SJSA1 (cell line): ENCODE data around the gene ARIH2. TPM values are rescaled to one million over a fixed set of nuclear protein-coding genes. Genes with fewer than 3 reads are reported as not detected.

Experiments
- DNase-seq, 2 experiments: peaks; one replicate each; pipeline ENCODE4 v3.0.0-alpha.2; 2015 to 2020; ENCODE audit warnings: low spot score in 2 of 2, low read depth in 1 of 2
- H3K27ac ChIP-seq: fragments of 250-450 bp; sonication (Bioruptor Pico); 2 replicates; pipeline ENCODE4 v1.5.1; 2020; ENCODE audit warnings: mild to moderate bottlenecking, moderate library complexity
- H3K27me3 ChIP-seq: fragments of 250-450 bp; sonication (Bioruptor Pico); replicated peaks from 2 replicates; pipeline ENCODE4 v1.5.1; 2020; ENCODE audit warnings: mild to moderate bottlenecking, moderate library complexity
- H3K36me3 ChIP-seq: fragments of 250-450 bp; sonication (Bioruptor Pico); 2 replicates; pipeline ENCODE4 v1.5.1; 2020; ENCODE audit warnings: mild to moderate bottlenecking
- H3K4me1 ChIP-seq: fragments of 250-450 bp; sonication (Bioruptor Pico); replicated peaks from 2 replicates; pipeline ENCODE4 v1.6.1; 2021; ENCODE audit warnings: mild to moderate bottlenecking
- H3K4me3 ChIP-seq: fragments of 250-450 bp; sonication (Bioruptor Pico); 2 replicates; pipeline ENCODE4 v1.5.1; 2020; ENCODE audit warnings: mild to moderate bottlenecking
- H3K9me3 ChIP-seq: fragments of 250-450 bp; sonication (Bioruptor Pico); replicated peaks from 2 replicates; pipeline ENCODE4 v1.5.1; 2020; ENCODE audit warnings: mild to moderate bottlenecking
- total RNA-seq: library from RNA; depleted of rRNA; stranded (reverse); fragments of >200 nt; shearing (Covaris generic); gene quantifications from 2 replicates; pipeline ENCODE4 v1.2.3, GENCODE V29; 2014

The ARIH2 gene
- total RNA-seq, 1 experiment from 2014 or later = 85.5 TPM

- H3K36me3 ChIP-seq = peaks cover 62% of the 10 kb centered on the region
- no peak overlapping the region; the same call in 1 of the 2 replicates for H3K27ac ChIP-seq
- no peaks in the 10 kb centered on the region for H3K9me3 ChIP-seq
- DNase-seq = peak in 1 of 2 experiments; percentile 21
- peaks cover 37% of the 10 kb centered on the region for H3K4me1 ChIP-seq
- no peaks in the 10 kb centered on the region for H3K27me3 ChIP-seq
- H3K4me3 ChIP-seq = peak overlapping the region; percentile 96
These were observed 101.3 kb downstream of the ARIH2 start for GRCh38 chr3:49019941-49020329.

DNA sequence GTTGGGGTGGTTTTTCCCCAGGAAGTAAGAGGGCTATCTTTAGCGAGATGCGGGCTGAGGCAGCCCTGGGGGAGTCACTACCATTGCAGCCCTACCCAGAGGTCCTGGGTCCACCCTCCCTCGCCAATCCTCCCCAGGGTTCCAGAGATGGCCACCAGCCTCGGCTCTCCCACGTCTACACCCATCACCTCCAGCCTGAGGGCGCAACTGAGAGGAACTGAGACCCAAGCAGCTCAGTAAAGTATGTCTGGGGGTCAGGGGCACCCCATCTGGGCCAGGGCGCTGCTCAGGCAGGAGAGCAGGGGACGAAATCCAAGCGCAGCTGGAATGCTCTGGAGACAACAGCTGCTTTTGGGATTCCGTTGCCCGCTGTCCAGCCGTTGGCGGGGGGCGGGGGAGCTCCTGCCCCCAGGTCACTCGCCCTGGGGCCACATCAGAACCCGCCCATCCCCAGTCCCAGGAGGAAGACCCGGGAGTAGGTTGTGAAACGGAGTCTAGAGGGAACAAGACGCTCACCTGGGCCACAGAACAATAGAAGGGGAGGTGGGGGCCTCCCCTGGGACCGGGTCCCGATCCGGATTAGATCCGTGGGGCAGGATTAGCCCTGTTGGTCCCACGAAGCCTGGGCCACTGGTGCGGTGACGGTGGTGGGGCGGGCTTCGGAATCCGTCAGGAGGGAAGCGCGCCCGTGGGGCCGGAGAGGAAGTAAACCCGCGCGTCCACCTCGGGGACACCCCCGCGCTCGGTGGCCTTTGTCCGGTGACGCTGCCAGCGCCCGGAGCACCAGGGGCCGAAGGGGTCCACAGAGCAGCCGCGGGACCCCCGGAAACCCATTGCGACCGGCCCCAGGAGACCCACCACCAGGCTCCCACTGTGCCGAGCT is 101.9 kb downstream of the ARIH2 start:
- Histone ChIP-seq H3K36me3 (peaks cover 62% of the 10 kb centered on the region), H3K4me3 (peak overlapping the region; percentile 96), H3K4me1 (peaks cover 37% of the 10 kb centered on the region), H3K9me3 (no peaks in the 10 kb centered on the region), H3K27me3 (no peaks in the 10 kb centered on the region), H3K27ac (peak overlapping the region; percentile 98)
- peak in 1 of 2 experiments; percentile 54 for DNase-seq

GRCh38 chr3:49021213-49021812 is 102.7 kb downstream of the ARIH2 start:
- Histone ChIP-seq H3K27me3 (no peaks in the 10 kb centered on the region), H3K4me3 (peak overlapping the region; percentile 96), H3K36me3 (peaks cover 62% of the 10 kb centered on the region), H3K9me3 (no peaks in the 10 kb centered on the region), H3K27ac (peak overlapping the region; percentile 98), H3K4me1 (peaks cover 37% of the 10 kb centered on the region)
- peak; percentile 98 for DNase-seq

DNA sequence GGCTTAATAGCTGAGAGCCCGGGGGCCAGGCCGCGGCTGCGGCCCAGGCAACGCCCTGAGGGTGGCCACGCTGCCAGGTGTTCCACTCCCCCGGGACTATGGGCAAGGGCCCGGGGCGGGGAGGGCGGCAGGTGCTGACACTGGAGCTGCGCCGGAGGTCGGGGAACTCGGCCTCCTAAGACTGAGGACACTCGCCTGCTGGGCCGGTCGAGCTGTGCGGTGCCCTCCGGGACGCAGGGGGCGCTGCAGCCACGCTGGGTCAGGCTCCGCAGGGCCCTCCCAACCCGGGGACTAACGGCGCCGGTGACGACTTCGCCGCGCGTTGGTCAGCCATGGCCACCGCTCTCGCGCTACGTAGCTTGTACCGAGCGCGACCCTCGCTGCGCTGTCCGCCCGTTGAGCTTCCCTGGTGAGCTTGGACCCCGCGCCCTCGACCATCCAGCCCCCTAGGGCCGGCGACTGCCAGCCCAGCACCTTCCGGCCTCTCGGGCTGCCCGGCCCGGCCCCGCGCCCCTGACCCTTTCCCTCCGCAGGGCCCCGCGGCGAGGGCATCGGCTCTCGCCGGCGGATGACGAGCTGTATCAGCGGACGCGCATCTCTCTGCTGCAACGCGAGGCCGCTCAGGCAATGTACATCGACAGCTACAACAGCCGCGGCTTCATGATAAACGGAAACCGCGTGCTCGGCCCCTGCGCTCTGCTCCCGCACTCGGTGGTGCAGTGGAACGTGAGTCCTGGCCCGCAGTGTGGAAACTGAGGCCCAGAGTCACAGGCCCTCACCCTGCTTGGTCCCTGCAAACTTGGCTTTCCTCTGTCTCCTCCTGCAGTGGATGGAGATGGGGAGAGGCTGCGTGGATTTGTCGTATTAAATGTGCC is 103.4 kb downstream of the ARIH2 start, which contains the start of gene NDUFAF3:
NDUFAF3 (plus strand) TSS at position 309 of the 875 bp plus-strand sequence; CDS start at position 333, 24 bp downstream.
- peaks cover 38% of the 10 kb centered on the region for H3K4me1 ChIP-seq
- peak within 1 kb of the TSS; percentile 98 for H3K27ac ChIP-seq
- peaks cover 62% of the 10 kb centered on the region for H3K36me3 ChIP-seq
- peak; percentile 87 to 91 for DNase-seq
- H3K27me3 ChIP-seq = no peaks in the 10 kb centered on the region
- H3K9me3 ChIP-seq = no peaks in the 10 kb centered on the region
- H3K4me3 ChIP-seq = peak within 1 kb of the TSS; percentile 96

DNA sequence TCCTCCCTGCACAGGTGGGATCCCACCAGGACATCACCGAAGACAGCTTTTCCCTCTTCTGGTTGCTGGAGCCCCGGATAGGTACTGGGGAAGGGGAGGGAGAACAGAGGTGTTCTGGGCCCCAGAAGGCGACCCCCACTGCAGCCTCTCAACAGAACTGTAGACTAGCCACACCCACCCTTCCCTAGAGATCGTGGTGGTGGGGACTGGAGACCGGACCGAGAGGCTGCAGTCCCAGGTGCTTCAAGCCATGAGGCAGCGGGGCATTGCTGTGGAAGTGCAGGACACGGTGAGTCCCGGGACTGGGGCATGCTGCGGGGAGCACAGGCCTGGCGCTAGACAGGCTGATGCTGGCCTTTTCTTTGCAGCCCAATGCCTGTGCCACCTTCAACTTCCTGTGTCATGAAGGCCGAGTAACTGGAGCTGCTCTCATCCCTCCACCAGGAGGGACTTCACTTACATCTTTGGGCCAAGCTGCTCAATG is 104.1 kb downstream of the ARIH2 start:
- peaks cover 35% of the 10 kb centered on the region for H3K4me1 ChIP-seq
- H3K36me3 ChIP-seq = peaks cover 69% of the 10 kb centered on the region
- peak in 1 of 2 experiments; percentile 21 for DNase-seq
- H3K4me3 ChIP-seq = peak overlapping the region; percentile 96
- peak overlapping the region; percentile 98 for H3K27ac ChIP-seq
- no peaks in the 10 kb centered on the region for H3K9me3 ChIP-seq
- no peaks in the 10 kb centered on the region for H3K27me3 ChIP-seq

GRCh38 chr3:49023775-49024174 is 105.1 kb downstream of the ARIH2 start:
- Histone ChIP-seq H3K27ac (no peak overlapping the region), H3K9me3 (no peaks in the 10 kb centered on the region), H3K27me3 (no peaks in the 10 kb centered on the region), H3K4me3 (no peak overlapping the region), H3K36me3 (peaks cover 73% of the 10 kb centered on the region), H3K4me1 (peaks cover 32% of the 10 kb centered on the region)
- DNase-seq = no peak

- Histone ChIP-seq H3K9me3 (no peaks in the 10 kb centered on the region), H3K4me3 (no peak overlapping the region), H3K4me1 (peaks cover 32% of the 10 kb centered on the region), H3K27ac (no peak overlapping the region), H3K27me3 (no peaks in the 10 kb centered on the region), H3K36me3 (peaks cover 77% of the 10 kb centered on the region)
- no peak for DNase-seq
These were observed 105.8 kb downstream of the ARIH2 start for GRCh38 chr3:49024449-49024848.

DNA sequence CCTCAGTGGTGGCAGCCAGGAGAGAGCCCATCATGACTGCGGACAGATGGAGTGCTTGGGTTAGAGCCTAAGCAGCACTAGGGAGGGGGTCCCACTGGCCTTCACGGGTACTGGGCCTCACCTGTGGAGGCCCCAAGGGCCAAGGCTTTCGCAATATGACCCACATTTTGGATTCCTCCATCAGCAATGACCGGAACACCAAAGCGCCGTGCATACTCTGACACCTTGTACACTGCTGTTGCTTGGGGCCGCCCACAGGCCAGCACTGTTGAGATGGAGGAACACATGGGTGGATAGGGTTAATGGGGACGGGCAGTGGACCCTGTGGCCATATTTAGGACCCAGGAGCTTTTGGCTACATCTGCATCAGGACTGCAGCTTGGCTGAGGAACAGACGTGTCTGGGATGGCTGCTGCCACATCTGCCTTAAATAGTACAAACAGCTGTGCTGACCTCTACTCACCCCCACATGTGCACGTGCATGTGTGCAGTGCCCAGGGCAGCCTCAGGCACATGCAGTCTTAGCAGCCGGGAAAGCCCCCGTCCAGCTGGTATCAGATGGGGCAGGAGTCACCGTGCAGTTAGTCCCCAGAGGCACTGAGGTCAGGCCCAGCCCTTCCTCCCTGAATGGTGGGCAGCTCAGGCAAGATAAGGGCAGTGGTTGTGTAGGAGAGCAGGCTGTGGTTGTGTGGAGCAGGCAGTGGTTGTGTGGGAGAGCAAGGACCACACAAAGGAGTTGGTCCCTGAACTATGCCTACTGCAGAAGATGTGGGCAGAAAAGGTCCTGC is 106.6 kb downstream of the ARIH2 start:
- Histone ChIP-seq H3K4me3 (no peak overlapping the region), H3K4me1 (peaks cover 28% of the 10 kb centered on the region), H3K27ac (no peak overlapping the region), H3K9me3 (no peaks in the 10 kb centered on the region), H3K27me3 (no peaks in the 10 kb centered on the region), H3K36me3 (peaks cover 85% of the 10 kb centered on the region)
- DNase-seq = no peak

DNA sequence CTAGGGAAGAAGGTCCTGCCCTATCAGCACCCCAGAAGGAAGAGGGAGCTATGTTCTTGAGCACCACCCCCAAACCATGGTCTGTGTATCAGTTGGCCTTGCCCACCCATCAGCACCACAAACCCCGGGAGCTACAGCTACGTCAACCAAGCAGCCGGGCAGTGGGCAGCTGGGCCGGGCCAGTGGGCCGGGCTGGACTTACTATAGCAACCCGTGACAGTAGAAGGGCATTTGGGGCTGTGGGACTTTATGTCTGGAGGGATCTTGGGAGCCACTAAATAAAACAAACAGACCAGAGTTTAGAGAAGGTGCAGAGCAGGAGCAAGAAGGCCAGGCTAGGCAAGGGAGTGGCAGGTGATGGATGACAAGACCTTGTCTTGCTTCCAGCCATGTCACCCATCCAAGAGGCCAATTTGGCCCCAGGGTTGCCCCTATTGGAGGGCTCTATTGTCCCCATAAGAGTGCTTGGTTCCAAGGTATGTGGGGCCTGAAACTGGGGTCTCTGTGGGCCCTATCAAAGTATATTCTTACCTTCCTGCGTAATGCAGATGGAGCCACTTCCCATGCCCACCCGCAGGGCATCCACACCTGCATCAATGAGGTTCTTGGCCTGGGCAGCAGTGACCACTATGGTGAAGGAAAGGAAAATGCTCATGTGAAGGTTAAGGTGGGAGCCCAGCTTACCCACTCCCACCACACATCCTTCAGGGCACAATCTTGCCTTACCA is 107.3 kb downstream of the ARIH2 start:
- peaks cover 28% of the 10 kb centered on the region for H3K4me1 ChIP-seq
- H3K36me3 ChIP-seq = peaks cover 87% of the 10 kb centered on the region
- H3K4me3 ChIP-seq = no peak overlapping the region
- H3K27me3 ChIP-seq = no peaks in the 10 kb centered on the region
- no peak for DNase-seq
- H3K9me3 ChIP-seq = no peaks in the 10 kb centered on the region
- no peak overlapping the region for H3K27ac ChIP-seq

DNA sequence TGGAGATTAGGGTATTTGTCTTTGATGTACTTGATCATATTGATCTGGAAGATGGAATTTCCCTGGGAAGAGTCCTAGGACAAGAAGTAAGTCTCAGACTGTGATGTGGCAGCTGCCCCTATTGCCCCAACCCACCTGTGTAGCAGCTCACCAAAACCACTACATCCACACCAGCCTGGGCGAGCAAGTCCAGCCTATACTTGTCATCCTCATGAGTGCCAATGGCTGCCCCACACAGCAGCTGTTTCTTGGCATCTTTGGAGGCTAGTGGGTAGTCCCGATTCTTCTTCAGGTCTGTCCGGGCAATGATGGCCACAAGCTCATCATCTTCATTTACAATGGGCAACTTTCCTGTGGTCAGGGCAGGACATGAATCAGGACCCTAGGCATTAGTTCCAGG is 107.9 kb downstream of the ARIH2 start:
- no peaks in the 10 kb centered on the region for H3K9me3 ChIP-seq
- H3K4me1 ChIP-seq = peaks cover 28% of the 10 kb centered on the region
- no peak overlapping the region for H3K4me3 ChIP-seq
- no peaks in the 10 kb centered on the region for H3K27me3 ChIP-seq
- DNase-seq = no peak
- H3K27ac ChIP-seq = no peak overlapping the region
- H3K36me3 ChIP-seq = peaks cover 90% of the 10 kb centered on the region

DNA sequence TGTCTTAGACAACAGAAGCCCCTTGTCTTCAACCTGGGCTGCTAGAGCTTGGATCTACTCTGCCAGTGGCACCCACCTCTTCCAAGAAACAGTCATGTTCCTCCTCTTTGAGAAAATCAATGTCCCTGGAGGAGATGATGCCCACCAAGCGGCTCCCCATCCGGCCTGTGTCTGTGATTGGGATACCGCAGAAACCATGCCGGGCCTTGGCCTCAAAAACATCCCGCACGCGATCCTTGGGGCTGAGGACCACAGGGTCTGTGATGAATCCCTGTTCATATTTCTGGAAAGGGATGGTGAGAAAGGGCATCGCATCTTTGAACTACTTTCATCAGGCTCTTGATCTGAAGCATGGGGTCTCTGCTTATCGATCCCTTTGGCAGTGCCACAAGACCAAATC is 109.0 kb downstream of the ARIH2 start:
- Histone ChIP-seq H3K4me3 (no peak overlapping the region), H3K4me1 (peaks cover 27% of the 10 kb centered on the region), H3K36me3 (peaks cover 93% of the 10 kb centered on the region), H3K9me3 (no peaks in the 10 kb centered on the region), H3K27me3 (no peaks in the 10 kb centered on the region), H3K27ac (no peak overlapping the region)
- no peak for DNase-seq

GRCh38 chr3:49028298-49028672 is 109.6 kb downstream of the ARIH2 start:
- Histone ChIP-seq H3K4me1 (peaks cover 21% of the 10 kb centered on the region), H3K4me3 (peak overlapping the region; percentile 48), H3K27me3 (no peaks in the 10 kb centered on the region), H3K36me3 (peaks cover 93% of the 10 kb centered on the region), H3K27ac (0 out of 2 replicates have a peak overlapping the region, but pooled peaks have one; percentile 63), H3K9me3 (no peaks in the 10 kb centered on the region)
- no peak for DNase-seq
